ENCODE measurements around the gene MLLT10. TPM values are rescaled to one million over a fixed set of nuclear protein-coding genes. Genes with fewer than 3 reads are reported as not detected.
A peak's percentile ranks its signal among the peaks of the same experiment; 100 is the strongest.

MLLT10 gene
- total and polyA plus RNA-seq, 2 of the 8 experiments (the other 6 are each of a cell fraction or from before 2014, with no cell fraction given), result 53.1 to 62.1 TPM

DNA sequence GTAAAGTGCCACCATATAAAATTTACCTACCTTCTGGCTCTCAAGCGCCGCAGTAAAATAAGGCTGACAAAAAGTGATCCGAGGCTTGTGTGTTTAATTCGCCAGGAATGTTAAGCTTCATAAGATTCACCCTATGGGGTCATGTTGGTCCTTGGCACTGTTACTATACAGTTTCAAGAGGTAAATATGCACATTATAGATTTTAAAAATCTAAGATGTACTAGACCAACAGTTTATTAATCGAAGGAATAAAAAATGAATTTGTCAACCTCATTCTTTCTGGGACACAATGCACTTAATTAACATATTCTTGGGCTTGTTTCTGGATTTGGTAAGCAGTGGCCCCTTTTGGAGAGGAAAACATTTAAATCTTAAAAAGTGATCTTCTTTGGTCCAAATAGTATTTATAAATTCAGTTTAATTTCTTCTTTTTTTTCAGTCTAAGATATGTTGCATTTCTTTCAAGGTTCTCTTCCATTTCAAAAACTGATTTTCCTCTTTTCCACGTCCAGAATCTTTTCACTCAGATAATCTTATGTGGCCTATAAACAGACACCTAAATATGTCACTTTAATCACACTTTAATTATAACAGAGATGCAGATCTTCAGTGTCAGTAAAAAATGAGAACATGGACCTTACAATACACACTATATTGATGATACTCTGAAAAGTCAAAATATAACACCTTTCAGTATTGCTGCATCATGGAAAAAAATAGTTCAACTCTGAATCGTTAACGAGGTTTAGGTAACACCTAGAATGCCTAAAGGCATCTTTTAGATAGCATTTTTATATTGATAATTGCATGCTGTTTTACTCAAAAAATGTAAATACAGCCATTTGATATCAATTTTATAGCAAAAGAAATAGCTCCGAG, 4.8 kb upstream of the MLLT10 start (continued):
- TF ChIP-seq, protein P1, sequence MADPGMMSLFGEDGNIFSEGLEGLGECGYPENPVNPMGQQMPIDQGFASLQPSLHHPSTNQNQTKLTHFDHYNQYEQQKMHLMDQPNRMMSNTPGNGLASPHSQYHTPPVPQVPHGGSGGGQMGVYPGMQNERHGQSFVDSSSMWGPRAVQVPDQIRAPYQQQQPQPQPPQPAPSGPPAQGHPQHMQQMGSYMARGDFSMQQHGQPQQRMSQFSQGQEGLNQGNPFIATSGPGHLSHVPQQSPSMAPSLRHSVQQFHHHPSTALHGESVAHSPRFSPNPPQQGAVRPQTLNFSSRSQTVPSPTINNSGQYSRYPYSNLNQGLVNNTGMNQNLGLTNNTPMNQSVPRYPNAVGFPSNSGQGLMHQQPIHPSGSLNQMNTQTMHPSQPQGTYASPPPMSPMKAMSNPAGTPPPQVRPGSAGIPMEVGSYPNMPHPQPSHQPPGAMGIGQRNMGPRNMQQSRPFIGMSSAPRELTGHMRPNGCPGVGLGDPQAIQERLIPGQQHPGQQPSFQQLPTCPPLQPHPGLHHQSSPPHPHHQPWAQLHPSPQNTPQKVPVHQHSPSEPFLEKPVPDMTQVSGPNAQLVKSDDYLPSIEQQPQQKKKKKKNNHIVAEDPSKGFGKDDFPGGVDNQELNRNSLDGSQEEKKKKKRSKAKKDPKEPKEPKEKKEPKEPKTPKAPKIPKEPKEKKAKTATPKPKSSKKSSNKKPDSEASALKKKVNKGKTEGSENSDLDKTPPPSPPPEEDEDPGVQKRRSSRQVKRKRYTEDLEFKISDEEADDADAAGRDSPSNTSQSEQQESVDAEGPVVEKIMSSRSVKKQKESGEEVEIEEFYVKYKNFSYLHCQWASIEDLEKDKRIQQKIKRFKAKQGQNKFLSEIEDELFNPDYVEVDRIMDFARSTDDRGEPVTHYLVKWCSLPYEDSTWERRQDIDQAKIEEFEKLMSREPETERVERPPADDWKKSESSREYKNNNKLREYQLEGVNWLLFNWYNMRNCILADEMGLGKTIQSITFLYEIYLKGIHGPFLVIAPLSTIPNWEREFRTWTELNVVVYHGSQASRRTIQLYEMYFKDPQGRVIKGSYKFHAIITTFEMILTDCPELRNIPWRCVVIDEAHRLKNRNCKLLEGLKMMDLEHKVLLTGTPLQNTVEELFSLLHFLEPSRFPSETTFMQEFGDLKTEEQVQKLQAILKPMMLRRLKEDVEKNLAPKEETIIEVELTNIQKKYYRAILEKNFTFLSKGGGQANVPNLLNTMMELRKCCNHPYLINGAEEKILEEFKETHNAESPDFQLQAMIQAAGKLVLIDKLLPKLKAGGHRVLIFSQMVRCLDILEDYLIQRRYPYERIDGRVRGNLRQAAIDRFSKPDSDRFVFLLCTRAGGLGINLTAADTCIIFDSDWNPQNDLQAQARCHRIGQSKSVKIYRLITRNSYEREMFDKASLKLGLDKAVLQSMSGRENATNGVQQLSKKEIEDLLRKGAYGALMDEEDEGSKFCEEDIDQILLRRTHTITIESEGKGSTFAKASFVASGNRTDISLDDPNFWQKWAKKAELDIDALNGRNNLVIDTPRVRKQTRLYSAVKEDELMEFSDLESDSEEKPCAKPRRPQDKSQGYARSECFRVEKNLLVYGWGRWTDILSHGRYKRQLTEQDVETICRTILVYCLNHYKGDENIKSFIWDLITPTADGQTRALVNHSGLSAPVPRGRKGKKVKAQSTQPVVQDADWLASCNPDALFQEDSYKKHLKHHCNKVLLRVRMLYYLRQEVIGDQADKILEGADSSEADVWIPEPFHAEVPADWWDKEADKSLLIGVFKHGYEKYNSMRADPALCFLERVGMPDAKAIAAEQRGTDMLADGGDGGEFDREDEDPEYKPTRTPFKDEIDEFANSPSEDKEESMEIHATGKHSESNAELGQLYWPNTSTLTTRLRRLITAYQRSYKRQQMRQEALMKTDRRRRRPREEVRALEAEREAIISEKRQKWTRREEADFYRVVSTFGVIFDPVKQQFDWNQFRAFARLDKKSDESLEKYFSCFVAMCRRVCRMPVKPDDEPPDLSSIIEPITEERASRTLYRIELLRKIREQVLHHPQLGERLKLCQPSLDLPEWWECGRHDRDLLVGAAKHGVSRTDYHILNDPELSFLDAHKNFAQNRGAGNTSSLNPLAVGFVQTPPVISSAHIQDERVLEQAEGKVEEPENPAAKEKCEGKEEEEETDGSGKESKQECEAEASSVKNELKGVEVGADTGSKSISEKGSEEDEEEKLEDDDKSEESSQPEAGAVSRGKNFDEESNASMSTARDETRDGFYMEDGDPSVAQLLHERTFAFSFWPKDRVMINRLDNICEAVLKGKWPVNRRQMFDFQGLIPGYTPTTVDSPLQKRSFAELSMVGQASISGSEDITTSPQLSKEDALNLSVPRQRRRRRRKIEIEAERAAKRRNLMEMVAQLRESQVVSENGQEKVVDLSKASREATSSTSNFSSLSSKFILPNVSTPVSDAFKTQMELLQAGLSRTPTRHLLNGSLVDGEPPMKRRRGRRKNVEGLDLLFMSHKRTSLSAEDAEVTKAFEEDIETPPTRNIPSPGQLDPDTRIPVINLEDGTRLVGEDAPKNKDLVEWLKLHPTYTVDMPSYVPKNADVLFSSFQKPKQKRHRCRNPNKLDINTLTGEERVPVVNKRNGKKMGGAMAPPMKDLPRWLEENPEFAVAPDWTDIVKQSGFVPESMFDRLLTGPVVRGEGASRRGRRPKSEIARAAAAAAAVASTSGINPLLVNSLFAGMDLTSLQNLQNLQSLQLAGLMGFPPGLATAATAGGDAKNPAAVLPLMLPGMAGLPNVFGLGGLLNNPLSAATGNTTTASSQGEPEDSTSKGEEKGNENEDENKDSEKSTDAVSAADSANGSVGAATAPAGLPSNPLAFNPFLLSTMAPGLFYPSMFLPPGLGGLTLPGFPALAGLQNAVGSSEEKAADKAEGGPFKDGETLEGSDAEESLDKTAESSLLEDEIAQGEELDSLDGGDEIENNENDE (IDR thresholded peaks at IDR 0.05; ENCODE audit: insufficient replicate concordance, low read length), result peak; percentile 30
